ENCODE measurements around the gene EML6. TPM values are rescaled to one million over a fixed set of nuclear protein-coding genes. Genes with fewer than 3 reads are reported as not detected.
A peak's percentile ranks its signal among the peaks of the same experiment; 100 is the strongest.

Gene EML6
- polyA plus RNA-seq, 1 of the 3 experiments (the other 2 are of a cell fraction), result 1.1 TPM

GRCh38 chr2:54975175-54975574 lies 251.7 kb downstream of the EML6 start:
- Histone ChIP-seq H3F3A (replicated peaks; ENCODE audit: insufficient read depth) (peaks cover 26% of the 10 kb centered on the region), H3K27me3 (ENCODE audit: insufficient read depth) (no peaks in the 10 kb centered on the region), H3K9ac (no peak overlapping the region), H2AFZ (ENCODE audit: low read depth) (no peak overlapping the region), H3K27ac (ENCODE audit: low read depth in 2 of 2, low read length in 1 of 2) (no peak overlapping the region; a peak in 1 of 4 replicates), H3K4me3 (ENCODE audit: low read depth in 2 of 2, low read length in 1 of 2) (no peak overlapping the region), H4K20me1 (ENCODE audit: insufficient read depth) (peaks cover 100% of the 10 kb centered on the region), H3K9me2 (no peaks in the 10 kb centered on the region), H3K4me2 (no peak overlapping the region), H3K36me3 (replicated peaks in 1 of 2; ENCODE audit: control insufficient read depth in 1 of 2, insufficient read depth in 2 of 2, low read length in 1 of 2) (peaks cover 74 to 89% of the 10 kb centered on the region in 2 experiments), H3K9me3 (no peaks in the 10 kb centered on the region), H3K79me2 (ENCODE audit: insufficient read depth) (peaks cover 100% of the 10 kb centered on the region), H3K4me1 (ENCODE audit: control insufficient read depth in 1 of 2, insufficient read depth in 2 of 2, low read depth in 1 of 2, low read length in 1 of 2) (peaks cover 3 to 6% of the 10 kb centered on the region in 2 experiments; a peak in 3 of 4 replicates)
- ChIA-PET POLR2A (no interaction called here), CTCF (interaction anchor here (1.2 kb wide), 1 partner anchor 10 kb away, joined by 3 read pairs; no protein-coding TSS in a partner anchor)
- no peak for DNase-seq
- no peak for TF ChIP-seq GATA2 (CRISPR knock-in tag; IDR thresholded peaks at IDR 0.05)
- TF ChIP-seq RAD21 (IDR thresholded peaks at IDR 0.05; ENCODE audit: low read length), result no peak
- TF ChIP-seq NFIC (IDR thresholded peaks at IDR 0.05; ENCODE audit: borderline replicate concordance), result no peak
- no peak for TF ChIP-seq EZH2phosphoT487 (IDR thresholded peaks at IDR 0.05; ENCODE audit: borderline replicate concordance, low read depth)
- TF ChIP-seq EP300 (IDR thresholded peaks at IDR 0.05; ENCODE audit: borderline replicate concordance in 1 of 2, low read depth in 1 of 2, low read length in 1 of 2), result no peak
- TF ChIP-seq PBX3 (IDR thresholded peaks at IDR 0.05), result no peak
- 93% methylated on average over 2 of the region's 2 CpGs for WGBS (ENCODE audit: low lambda C conversion rate)

- Histone ChIP-seq H3K27ac (ENCODE audit: low read depth in 2 of 2, low read length in 1 of 2) (peak overlapping the region in 1 of 2 experiments; percentile 11; a peak in 1 of 4 replicates), H3K9me2 (no peaks in the 10 kb centered on the region), H3K36me3 (replicated peaks in 1 of 2; ENCODE audit: control insufficient read depth in 1 of 2, insufficient read depth in 2 of 2, low read length in 1 of 2) (peaks cover 74 to 89% of the 10 kb centered on the region in 2 experiments), H3K79me2 (ENCODE audit: insufficient read depth) (peaks cover 100% of the 10 kb centered on the region), H3K4me3 (ENCODE audit: low read depth in 2 of 2, low read length in 1 of 2) (no peak overlapping the region), H3K4me2 (no peak overlapping the region), H3K4me1 (ENCODE audit: control insufficient read depth in 1 of 2, insufficient read depth in 2 of 2, low read depth in 1 of 2, low read length in 1 of 2) (peaks cover 3 to 6% of the 10 kb centered on the region in 2 experiments; a peak in 3 of 4 replicates), H3K27me3 (ENCODE audit: insufficient read depth) (no peaks in the 10 kb centered on the region), H3F3A (replicated peaks; ENCODE audit: insufficient read depth) (peaks cover 31% of the 10 kb centered on the region), H3K9ac (no peak overlapping the region), H2AFZ (ENCODE audit: low read depth) (no peak overlapping the region), H4K20me1 (ENCODE audit: insufficient read depth) (peaks cover 100% of the 10 kb centered on the region), H3K9me3 (no peaks in the 10 kb centered on the region)
- TF ChIP-seq RAD21 (IDR thresholded peaks at IDR 0.05; ENCODE audit: low read length) (no peak), CTCF (IDR thresholded peaks at IDR 0.05) (no peak), EZH2phosphoT487 (IDR thresholded peaks at IDR 0.05; ENCODE audit: borderline replicate concordance, low read depth) (no peak), ELF1 (IDR thresholded peaks at IDR 0.05) (no peak), MAX (IDR thresholded peaks at IDR 0.05; ENCODE audit: low read depth) (no peak), NRF1 (IDR thresholded peaks at IDR 0.05; ENCODE audit: low read depth, low read length) (no peak), MXI1 (IDR thresholded peaks at IDR 0.05; ENCODE audit: low read depth, low read length) (no peak), PBX3 (IDR thresholded peaks at IDR 0.05) (no peak), TEAD4 (IDR thresholded peaks at IDR 0.05; ENCODE audit: borderline replicate concordance, insufficient read depth) (no peak), RFX5 (IDR thresholded peaks at IDR 0.05; ENCODE audit: low read length) (no peak), TAF1 (IDR thresholded peaks at IDR 0.05; ENCODE audit: borderline replicate concordance, low read depth, low read length) (no peak)
- 97% methylated on average over 4 of the region's 4 CpGs for WGBS (ENCODE audit: low lambda C conversion rate)
- ChIA-PET CTCF (interaction anchor here (1.2 to 1.5 kb wide), 2 partner anchors 10 to 192 kb away, joined by 3 read pairs; no protein-coding TSS in a partner anchor), POLR2A (no interaction called here)
- DNase-seq, result no peak
These were observed 252.4 kb downstream of the EML6 start for GRCh38 chr2:54975598-54976492.

Measured in SK-N-SH (cell line).